GM19395 (cell line): ENCODE results near the gene PIGQ.

Experiments
- ATAC-seq: cut with Tn5 transposase; IDR thresholded peaks from one replicate; pipeline ENCODE4 v1.9.1; 2021; ENCODE audit warnings: mild to moderate bottlenecking, moderate library complexity; ENCODE audit not compliant: unreplicated experiment

Gene PIGQ

DNA sequence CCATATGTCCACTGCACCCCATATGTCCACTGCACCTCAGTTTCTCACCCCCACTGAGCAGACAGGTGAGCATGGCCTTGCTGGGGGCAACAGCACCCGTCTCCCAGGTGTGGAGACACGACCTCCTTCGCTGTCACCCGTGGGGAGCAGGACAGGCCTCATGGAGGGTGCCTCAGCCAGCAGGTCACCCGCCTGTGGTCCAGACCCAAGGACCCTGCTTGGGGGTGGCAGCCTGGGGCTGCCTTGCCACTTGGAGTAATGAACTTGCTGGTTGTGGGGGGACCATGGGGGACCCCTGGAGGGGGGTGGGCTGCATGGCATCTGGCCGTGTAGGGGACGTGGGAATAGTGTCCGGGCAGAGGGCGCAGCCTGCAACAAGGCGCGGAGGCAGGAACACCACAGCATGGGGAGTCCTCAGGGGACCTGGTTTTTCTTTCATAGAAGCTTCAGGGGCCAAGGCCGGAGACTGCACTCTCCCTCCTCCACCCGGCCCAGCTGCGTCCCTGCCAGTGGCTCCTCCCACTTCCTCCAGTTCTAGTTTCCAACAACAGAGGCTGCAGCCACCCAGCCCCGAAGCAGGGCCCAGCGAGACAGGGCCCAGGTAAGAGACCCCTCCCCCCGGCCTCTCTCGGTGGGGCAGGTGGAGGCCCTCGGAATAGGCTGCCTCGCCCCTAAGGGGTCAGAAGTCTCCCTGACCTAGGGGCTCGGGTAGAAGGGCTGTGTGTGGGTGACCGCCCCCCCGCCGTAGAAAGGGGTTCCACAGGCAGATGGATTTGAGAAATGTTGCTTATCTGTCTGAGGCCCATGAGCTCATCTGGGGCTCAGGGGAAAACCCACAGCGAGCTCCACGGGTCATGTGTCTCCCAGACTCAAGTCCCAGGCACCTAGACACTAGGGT, 3.0 kb upstream of the PIGQ start, which contains the start of gene NHLRC4:
Gene NHLRC4, plus strand, starts transcription at position 531 of the 898 bp plus-strand sequence. CDS start 1,043 bp downstream, outside the sequence.
- ATAC-seq, result no peak

DNA sequence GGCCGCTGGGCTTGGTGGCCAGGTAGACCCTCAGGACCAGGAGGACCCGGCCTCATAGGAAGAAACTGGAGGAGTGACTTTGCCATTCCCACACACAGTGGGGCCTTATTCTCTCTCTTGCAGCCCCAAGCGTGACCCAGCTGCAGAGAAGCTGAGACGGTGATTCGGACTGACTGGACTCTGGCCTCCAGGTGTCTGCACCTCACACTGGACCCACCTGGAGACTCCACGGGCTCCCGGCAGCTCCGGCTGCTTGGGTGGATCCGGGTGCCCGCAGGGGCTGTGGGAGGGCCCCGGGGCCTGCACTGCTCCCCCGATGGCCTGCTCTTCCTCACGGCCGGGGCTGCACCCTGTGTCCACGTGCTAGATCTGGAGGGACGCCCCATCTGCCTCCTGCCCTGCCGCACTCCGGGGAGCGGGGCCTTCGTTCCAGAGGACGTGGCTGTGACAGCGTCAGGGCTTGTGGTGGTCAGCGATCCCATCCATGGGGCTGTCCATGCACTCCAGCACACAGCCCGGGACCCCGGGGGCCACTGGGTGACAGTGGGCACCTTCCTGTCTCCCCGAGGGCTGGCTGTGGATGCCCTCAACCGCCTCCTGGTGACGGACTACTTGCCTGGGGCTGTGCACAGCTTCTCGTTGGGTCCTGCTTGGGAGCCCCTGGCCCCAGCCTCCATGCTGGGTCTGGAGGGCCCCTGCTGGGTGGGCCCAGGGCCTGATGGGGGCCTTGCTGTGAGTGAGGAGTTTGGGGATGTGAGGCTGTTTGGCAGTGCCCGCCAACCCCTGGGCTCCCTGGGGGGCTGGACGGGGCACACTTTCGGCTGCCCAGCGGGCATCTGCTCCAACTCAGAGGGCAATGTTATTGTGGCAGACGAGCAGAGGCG, 2.2 kb upstream of the PIGQ start:
- ATAC-seq, result no peak

GRCh38 chr16:568401-569258, 1.1 kb upstream of the PIGQ start:
- ATAC-seq, result no peak

DNA sequence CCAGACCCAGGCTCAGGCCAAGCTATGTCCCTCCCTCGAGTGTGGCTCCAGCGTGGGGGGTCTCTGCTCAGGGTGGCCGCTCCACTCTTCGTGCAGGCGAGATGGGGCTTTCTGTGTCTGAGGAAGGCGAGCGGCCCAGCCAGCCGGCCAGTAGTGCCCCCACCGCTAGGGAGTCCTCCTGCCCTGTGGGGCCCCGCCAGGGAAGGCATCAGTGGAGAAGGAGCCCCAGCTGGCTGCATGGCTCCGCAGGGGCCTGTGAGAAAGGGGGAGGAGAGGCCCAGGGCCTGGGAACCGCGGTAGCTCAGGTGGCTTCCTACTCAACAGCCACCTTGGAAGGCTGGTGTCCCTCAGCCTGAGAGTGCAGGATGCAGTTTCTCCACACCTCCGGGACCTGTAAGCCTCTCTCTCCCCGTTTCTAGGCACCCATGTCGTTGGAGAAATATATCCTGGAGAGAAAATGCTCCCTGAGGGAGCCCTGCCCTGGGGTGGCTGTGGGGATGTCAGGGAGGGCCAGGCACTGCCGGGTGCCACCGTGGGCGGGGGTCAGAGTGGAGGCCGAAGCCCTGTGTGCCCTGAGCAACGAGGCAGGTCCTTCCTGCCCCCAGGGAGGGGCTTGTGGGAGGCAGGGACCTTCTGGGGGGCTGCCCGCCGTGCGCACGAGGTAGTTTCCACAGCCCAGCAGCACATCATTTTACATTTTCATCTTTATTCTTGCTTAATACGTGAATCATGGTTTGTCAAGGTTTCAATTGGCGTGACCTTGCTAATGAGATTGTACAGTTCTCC, 3.3 kb downstream of the PIGQ start:
- no peak for ATAC-seq

DNA sequence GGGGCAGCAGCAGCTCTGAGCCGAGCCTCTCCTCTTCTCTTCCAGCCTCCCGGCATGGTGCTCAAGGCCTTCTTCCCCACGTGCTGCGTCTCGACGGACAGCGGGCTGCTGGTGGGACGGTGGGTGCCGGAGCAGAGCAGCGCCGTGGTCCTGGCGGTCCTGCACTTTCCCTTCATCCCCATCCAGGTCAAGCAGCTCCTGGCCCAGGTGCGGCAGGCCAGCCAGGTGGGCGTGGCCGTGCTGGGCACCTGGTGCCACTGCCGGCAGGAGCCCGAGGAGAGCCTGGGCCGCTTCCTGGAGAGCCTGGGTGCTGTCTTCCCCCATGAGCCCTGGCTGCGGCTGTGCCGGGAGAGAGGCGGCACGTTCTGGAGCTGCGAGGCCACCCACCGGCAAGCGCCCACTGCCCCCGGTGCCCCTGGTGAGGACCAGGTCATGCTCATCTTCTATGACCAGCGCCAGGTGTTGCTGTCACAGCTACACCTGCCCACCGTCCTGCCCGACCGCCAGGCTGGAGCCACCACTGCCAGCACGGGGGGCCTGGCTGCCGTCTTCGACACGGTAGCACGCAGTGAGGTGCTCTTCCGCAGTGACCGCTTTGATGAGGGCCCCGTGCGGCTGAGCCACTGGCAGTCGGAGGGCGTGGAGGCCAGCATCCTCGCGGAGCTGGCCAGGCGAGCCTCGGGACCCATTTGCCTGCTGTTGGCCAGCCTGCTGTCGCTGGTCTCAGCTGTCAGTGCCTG, 4.4 kb downstream of the PIGQ start:
- ATAC-seq, result no peak

- ATAC-seq, result no peak
Observed at GRCh38 chr16:575354-576196, 5.8 kb downstream of the PIGQ start.

GRCh38 chr16:576197-576822, 6.5 kb downstream of the PIGQ start:
- no peak for ATAC-seq

DNA sequence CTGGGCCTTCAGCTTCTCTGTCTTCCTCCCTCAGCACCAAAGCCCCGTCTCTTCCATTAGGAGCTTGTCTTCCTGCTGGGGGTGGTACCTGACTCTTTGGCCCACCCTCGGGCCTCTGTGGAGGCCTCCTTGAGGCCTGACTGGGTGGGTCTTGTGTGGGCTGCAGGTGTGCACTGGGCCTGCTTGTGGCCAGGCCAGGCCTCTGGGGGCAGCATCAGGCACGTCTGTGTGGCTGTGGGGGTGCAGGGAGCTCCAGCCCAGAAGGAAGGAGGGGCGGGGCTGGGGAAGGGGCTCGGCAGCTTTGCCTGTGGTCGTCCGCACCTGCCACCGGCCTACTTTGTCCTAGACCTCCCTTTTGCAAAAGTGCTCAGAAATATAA, 7.0 kb downstream of the PIGQ start:
- no peak for ATAC-seq

DNA sequence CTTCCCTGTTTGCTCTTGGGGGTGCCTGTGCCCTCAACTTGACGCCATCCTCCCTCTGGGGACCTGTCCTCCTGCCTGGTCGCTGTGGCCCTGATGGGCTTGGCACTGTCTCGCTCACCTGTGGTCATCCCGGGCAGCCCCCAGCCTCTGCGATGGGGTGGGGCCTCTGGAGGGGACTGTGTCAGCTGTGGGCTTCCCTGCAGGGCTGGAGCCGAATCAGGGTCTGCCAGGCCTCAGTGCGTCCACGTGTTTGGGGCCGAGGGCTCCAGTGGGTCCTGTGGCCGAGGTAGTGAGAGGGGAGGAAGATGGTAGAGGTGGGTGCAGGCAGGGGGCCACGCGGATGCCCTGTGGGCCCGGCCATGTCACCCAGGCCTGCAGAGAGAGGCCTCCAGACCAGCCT, 8.0 kb downstream of the PIGQ start:
- ATAC-seq, result no peak

DNA sequence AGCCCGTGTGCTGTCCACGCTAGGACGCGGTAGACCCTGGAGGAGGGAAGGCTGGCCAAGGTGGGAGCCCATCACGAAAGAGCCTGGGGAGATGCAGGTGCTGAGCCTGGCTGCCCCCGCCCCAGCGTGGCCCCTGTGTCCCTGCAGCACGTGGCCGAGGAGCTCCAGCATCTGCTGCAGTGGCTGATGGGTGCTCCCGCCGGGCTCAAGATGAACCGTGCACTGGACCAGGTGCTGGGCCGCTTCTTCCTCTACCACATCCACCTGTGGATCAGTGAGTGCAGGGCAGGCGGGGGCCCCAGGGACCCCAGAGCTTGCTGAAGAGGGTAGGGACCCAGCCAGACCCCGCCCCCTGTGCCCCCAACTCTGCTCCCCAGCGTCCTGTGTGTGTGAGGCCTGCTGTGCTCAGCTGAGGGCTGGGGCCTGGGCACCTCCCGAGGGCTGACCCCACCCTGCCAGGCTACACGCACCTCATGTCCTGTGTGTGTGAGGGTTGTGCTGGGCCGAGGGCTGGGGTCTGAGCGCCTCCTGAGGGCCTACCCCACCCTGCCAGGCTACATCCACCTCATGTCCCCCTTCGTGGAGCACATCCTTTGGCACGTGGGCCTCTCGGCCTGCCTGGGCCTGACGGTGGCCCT, 8.6 kb downstream of the PIGQ start:
- ATAC-seq, result no peak

DNA sequence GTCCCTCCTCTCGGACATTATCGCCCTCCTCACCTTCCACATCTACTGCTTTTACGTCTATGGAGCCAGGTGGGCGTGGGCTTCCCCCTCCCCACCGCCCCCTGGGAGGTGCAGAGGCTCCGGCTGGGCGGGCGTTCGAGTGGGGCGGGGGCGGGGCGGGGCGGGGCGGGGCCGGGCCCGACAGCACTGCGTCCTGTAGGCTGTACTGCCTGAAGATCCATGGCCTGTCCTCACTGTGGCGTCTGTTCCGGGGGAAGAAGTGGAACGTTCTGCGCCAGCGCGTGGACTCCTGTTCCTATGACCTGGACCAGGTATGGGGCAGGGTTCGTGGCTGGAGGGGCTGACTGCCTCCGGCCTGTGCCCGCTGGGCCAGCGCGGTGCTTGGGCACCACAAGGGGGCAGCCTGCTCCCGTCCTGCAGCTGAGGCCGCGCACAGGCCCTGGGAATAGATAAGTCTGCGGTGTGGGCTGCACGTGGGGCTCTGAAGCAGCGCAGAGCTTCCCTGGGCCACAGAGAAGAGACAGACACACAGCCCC, 9.2 kb downstream of the PIGQ start:
- ATAC-seq, result no peak

DNA sequence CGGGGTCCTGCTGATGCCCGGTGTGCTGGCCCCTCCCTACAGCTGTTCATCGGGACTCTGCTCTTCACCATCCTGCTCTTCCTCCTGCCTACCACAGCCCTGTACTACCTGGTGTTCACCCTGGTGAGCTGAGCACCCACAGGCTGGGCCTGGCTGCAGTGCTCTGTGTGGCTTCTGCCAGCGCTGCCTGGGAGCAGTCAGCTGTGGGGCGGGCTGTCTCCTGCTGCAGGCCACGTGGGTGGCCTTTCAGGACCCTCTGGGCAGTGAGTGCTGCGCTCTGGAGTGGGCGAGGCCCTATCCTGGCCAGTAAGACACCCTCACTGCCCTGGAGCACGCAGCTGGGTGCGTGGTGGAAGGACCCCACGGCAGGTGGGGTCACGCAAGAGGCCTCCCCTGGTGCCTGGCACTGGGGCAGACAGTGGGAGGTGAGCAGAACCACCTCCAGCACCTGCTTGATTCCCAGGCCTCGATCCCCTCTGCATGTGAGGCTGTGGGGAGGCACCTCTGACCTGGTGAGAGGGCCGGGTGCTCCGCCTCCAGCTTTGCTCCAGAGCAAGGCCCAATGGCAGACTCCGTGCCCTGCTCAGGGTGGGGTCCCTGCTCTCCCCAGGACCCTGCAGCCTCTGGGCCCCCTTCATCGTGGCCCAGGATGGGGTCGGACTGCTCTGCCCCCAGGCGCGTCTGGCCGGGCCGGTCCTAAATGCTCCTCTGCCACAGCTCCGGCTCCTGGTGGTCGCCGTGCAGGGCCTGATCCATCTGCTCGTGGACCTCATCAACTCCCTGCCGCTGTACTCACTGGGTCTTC, 10.6 kb downstream of the PIGQ start:
- ATAC-seq, result no peak

- ATAC-seq, result no peak
Observed at GRCh38 chr16:580946-581498, 11.3 kb downstream of the PIGQ start.

DNA sequence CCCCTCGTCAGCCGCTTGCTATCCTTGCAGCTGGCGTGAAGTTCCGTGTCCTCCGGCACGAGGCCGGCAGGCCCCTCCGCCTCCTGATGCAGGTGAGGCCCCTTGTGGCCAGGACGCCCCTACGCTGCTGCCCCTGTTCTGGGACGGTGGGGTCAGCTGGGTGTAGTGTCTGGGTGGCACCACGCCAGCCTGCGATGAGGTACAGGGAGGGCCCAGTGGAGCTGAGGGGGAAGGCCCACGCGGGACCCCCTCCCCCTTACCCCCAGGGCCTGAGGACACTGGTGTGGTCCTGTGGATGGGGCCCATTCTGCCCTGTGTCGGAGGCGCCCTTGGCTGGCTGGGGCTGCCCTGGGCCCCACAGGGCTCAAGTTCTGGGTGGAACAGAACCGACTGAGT, 12.4 kb downstream of the PIGQ start:
- no peak for ATAC-seq

- ATAC-seq, result no peak
Observed at GRCh38 chr16:582614-583331, 13.0 kb downstream of the PIGQ start.

DNA sequence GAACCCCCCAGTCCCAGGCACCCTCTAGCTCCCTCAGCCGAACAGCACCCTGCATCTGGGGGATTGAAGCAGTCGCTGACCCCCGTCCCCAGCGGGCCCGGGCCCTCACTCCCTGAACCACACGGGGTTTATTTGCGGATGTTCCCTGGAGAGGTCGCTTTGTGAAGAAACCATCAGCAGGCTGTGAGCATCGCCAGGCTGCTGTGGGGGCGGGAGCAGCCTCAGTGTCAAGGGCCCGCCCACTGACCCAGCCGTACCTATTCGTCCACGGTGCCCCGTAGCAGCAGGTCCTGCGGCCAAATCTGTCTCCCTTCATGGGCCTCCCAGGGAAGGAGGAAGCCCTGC, 13.7 kb downstream of the PIGQ start:
- ATAC-seq, result no peak
